ENCODE measurements around the gene FAAP100.
A peak's percentile ranks its signal among the peaks of the same experiment; 100 is the strongest.
"Not testable (repeated sequence)": the region's sequence is repeated elsewhere in the genome, so short reads cannot be mapped to it uniquely, and the experiment has no call there.

FAAP100 gene, protein sequence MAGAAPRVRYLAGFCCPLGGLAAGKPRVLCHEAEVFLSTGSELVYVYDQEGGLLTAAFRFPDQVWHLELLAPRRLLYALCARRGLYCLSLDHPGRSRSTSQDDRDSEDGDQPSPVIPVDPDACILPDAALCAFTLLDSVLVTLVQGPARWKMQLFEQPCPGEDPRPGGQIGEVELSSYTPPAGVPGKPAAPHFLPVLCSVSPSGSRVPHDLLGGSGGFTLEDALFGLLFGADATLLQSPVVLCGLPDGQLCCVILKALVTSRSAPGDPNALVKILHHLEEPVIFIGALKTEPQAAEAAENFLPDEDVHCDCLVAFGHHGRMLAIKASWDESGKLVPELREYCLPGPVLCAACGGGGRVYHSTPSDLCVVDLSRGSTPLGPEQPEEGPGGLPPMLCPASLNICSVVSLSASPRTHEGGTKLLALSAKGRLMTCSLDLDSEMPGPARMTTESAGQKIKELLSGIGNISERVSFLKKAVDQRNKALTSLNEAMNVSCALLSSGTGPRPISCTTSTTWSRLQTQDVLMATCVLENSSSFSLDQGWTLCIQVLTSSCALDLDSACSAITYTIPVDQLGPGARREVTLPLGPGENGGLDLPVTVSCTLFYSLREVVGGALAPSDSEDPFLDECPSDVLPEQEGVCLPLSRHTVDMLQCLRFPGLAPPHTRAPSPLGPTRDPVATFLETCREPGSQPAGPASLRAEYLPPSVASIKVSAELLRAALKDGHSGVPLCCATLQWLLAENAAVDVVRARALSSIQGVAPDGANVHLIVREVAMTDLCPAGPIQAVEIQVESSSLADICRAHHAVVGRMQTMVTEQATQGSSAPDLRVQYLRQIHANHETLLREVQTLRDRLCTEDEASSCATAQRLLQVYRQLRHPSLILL

DNA sequence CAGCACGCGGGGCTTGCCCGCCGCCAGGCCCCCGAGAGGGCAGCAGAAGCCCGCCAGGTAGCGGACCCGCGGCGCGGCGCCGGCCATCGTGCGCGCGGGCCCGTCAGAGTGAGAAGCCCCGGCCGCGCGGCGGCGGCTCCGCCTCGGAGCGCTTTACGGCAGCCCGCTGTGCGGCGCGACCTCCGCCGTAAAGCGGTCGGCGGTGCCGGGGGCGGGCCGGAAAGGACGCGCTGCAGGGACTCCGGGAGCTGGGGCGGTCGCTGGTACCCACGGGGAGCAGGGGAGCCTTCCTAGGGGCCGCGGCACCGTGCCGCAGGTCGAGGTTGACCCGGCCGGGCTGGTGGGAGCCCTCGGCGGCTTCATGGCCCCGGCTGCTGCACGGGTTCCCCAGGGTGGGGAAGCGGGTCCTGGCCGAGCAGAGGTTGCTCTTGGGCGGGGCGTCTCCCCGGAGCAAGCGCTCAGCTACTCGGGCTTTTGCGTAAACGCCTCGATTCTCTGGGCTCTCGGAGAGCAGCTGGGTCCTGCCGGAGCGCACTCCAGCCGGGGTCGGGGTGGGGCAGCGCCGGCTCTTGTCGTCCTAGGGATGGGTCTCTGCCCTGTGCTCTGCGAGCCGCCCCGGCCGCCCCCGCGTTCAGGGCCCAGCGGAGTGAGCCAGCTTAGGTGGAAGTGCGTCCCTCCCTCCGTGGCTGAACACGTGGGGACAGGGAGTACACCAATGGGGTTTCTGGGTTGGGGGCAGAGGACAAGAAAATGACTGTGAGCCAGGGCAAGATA, at the start of gene FAAP100:
FAAP100 (minus strand) TSS at position 110 of the 774 bp plus-strand sequence; CDS start at position 87, 23 bp downstream.
- peak; percentile 33 for DNase-seq (ENCODE audit: low read depth)

DNA sequence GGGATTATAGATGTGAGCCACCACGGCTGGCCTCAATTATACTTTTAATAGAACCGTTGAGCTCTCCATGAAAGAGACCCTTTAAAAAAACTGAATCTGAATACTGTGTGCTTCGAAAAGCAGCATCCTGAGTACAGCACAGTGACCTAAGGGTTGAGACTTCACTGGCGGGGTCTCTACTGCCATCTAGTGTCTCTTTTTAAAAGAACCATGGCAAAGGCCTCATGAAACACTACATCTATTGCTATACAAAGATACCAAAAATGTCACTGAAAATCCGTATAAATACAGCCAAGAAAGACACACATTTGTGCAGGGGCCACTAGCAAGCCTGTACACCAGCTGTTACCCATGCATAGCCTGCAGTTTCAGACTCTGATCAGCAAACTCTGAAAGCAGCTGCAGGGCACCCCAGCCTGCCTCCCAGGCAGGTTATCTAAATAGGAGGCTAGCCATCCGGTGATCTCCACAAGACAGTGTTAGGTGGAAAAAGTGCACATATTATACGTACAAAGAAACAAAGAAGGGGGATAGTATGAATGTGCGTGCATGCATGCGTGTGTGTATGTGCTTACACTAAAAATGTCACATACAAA, 49.5 kb upstream of the FAAP100 start:
- no peak for DNase-seq (ENCODE audit: low read depth)

DNA sequence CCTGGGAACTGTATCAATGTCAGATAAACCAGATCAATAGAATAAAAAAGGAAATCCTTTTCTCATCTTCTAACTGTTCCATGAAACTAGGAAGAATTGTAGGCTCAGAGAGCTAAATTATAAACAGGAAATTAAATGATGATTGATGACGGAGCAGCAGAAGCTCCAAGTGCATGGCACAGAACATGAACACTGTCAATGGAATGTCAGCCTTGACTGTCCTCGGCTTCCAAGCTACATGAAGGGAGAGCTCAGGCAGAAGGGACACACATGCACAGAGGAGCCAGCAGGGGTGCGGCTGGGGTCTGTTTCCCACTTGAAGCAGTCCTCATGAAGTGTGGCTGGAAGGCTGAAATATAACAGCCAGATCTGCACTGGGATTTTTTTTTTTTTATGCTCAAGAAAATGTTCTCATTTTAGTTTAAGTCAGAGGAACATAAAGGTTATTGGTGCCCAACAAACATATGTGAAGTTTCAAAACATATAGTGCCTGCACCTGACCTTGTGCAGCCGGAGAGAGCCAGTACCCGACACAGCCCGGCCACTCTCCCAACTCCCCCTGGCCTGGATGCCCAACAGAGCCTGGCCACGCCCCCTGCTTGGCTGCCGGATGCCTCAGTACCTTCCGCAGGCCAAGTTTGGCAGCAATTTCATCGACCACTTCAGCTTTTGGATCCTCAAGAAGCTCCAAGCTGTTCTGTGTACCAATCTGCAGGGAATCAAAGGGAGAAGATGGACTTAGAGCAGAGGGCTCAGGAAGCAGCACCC, 47.8 kb upstream of the FAAP100 start:
- no peak for DNase-seq (ENCODE audit: low read depth)

DNA sequence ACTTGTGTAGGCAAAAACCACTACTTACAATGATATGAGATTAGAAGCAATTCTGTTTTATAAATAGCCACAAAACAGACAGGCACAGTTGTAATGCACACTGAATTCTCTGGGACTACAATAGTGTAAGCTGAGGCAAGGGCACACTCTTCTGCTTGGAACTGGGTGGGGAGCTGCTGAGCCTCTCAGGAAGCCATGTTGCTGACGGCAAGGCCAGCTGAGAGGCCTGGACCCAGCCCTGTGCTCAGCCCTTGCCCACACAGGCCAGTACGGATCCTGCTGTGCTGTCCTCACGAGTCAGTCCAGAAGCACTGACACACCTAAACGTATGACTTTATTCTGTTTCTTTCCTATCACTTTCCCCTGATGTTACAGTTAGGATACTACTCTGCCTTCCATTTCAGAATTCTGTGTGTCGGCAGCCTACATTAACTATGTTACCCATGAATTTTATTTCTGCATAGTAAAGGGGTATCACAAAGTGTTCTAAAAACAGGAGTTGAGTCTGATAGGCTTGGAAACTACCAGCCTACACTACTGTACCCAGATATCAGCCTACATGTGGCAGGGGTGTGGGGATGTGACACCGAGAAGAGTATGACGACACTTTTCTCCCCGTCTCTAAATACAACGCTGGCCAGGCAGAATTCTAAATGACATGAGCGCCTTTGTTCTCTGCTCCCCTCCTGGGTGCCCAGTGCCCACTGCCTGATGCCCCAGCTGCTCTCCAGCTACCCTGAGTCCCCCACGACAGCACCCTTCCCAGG, 41.1 kb upstream of the FAAP100 start:
- no peak for DNase-seq (ENCODE audit: low read depth)

GRCh38 chr17:81591971-81592370, 39.8 kb upstream of the FAAP100 start:
- DNase-seq (ENCODE audit: low read depth): no peak

DNA sequence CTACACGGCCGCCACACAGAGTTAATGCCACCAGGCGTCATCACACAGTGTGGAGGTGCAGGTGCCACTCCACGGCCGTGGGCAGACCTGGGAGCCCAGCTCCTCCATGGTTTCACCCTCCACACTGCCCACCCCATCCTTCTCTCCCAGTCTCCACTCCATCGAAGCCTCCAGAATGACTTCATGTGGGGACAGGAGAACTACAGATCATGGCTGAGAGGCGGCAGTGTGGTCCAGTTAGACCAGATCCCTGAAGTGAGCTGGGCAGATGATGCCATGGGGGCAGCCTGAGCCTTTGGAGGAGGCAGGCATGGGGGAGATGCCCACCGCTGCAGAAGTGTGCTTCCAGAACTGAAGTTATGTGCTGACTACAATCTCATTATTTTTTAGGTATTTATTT, 38.0 kb upstream of the FAAP100 start:
- DNase-seq (ENCODE audit: low read depth): no peak

DNA sequence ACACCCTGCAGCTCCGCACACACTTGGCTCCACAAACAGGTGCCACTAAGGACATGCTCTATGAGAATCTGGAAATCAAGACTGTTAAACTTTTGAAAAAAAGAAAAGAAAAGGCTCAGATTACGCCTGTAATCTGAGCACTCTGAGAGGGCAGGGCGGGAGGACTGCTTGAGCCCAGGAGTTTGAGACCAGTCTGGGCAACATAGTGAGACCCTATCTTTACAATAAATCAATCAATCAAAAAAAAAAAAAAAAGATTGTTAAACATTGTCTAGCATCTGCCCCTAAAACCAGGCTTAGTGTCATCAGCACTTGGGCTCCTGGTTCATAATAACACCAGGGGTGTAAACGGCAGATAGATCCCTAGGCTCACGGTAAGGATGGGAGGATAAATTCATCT, 37.5 kb upstream of the FAAP100 start:
- DNase-seq (ENCODE audit: low read depth): no peak

GRCh38 chr17:81586096-81586495, 33.9 kb upstream of the FAAP100 start:
- no peak for DNase-seq (ENCODE audit: low read depth)

- not testable (repeated sequence) for DNase-seq (ENCODE audit: low read depth)
These were observed 32.6 kb upstream of the FAAP100 start for GRCh38 chr17:81584771-81585170.

GRCh38 chr17:81583589-81584342, 31.6 kb upstream of the FAAP100 start:
- no peak for DNase-seq (ENCODE audit: low read depth)

DNA sequence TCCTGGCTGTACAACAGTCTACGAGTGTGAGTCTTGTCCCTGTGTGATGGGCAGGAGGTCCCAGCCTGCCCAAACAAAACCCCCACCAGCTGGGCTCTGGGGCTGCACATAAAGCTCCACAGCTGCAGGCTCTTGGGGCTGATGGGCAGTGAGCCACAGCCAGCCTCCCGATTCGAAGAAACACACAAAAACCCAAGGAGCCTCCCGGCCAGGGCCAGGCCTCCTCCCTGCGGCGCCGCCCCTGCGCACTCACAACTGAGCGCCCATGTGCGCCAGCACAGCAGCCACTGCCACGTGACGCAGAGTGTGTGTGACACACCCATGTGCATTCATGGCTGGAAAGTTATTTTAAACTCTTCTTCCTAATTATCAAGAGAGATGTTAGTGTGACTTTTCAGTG, 30.6 kb upstream of the FAAP100 start:
- no peak for DNase-seq (ENCODE audit: low read depth)

- no peak for DNase-seq (ENCODE audit: low read depth)
These were observed 30.2 kb upstream of the FAAP100 start for GRCh38 chr17:81582341-81582740.

DNA sequence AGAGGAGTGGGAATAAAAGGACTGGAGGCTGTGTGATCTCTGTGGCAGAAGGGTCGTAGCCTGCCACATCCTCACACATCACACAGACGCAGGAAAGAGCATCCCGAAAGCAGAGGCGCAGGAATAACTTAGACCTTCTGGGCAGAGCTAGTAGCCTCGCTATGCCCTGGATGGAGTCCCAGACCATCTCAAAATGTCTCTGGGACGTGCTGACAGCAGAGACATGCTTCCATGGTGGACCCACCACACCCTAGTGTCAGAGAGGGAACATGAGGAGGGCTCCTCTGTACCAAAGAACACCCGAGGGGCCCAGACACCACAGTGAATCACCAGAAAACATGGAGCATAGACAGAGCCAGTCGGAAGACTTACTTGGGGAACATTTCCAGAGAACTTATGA, 29.6 kb upstream of the FAAP100 start:
- no peak for DNase-seq (ENCODE audit: low read depth)

DNA sequence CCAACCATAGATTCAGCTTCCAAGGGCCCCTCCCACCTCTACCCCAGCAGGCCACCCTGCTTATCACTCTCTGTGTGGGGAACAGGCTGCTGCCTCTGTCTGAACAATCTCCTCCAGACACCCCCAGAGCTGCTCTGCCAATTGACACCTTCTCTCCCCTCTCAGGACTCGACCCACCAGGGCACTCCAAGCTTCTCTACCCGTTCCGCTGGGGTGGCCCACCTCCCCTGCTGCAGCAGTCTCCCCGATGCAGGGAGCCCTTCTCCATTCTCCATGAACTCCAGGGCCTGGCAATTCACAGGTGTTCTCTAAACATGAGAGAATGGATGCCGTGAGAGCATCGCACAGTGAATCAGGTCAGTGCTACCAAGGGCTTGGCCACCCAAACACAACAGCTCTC, 28.3 kb upstream of the FAAP100 start:
- DNase-seq (ENCODE audit: low read depth): no peak

- no peak for DNase-seq (ENCODE audit: low read depth)
These were observed 27.7 kb upstream of the FAAP100 start for GRCh38 chr17:81579821-81580321.

DNA sequence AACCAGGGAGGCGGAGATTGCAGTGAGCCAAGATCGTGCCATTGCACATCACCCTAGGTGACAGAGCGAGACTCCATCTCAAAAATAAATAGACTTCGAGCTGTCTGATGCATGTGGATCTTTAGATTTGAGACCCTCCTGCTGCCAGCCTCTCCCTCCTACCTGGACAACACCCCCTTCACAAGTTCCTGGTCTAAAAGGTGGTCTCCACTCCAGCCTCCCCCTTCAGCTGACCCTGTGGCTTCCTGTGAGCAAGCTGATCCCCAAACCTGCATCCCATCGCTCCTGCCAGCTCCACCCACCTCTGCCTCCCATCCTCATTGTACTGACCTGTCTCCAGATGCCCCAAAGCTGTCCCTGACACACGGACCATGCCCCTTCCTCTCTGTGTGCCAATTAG, 27.1 kb upstream of the FAAP100 start:
- no peak for DNase-seq (ENCODE audit: low read depth)

GRCh38 chr17:81578561-81579225, 26.5 kb upstream of the FAAP100 start:
- no peak for DNase-seq (ENCODE audit: low read depth)

GRCh38 chr17:81578038-81578441, 25.9 kb upstream of the FAAP100 start:
- no peak for DNase-seq (ENCODE audit: low read depth)

Data from HS-5 (cell line).